NCI-H2171 treated with DMSO at 0.1 percent for 48 hours (cell line): ENCODE results near the gene CLEC16A.

ENCODE experiments used
- DNase-seq: peaks from one replicate; lab custom pipeline; 2025; lab: John Stamatoyannopoulos, UW

The CLEC16A gene, protein sequence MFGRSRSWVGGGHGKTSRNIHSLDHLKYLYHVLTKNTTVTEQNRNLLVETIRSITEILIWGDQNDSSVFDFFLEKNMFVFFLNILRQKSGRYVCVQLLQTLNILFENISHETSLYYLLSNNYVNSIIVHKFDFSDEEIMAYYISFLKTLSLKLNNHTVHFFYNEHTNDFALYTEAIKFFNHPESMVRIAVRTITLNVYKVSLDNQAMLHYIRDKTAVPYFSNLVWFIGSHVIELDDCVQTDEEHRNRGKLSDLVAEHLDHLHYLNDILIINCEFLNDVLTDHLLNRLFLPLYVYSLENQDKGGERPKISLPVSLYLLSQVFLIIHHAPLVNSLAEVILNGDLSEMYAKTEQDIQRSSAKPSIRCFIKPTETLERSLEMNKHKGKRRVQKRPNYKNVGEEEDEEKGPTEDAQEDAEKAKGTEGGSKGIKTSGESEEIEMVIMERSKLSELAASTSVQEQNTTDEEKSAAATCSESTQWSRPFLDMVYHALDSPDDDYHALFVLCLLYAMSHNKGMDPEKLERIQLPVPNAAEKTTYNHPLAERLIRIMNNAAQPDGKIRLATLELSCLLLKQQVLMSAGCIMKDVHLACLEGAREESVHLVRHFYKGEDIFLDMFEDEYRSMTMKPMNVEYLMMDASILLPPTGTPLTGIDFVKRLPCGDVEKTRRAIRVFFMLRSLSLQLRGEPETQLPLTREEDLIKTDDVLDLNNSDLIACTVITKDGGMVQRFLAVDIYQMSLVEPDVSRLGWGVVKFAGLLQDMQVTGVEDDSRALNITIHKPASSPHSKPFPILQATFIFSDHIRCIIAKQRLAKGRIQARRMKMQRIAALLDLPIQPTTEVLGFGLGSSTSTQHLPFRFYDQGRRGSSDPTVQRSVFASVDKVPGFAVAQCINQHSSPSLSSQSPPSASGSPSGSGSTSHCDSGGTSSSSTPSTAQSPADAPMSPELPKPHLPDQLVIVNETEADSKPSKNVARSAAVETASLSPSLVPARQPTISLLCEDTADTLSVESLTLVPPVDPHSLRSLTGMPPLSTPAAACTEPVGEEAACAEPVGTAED

DNA sequence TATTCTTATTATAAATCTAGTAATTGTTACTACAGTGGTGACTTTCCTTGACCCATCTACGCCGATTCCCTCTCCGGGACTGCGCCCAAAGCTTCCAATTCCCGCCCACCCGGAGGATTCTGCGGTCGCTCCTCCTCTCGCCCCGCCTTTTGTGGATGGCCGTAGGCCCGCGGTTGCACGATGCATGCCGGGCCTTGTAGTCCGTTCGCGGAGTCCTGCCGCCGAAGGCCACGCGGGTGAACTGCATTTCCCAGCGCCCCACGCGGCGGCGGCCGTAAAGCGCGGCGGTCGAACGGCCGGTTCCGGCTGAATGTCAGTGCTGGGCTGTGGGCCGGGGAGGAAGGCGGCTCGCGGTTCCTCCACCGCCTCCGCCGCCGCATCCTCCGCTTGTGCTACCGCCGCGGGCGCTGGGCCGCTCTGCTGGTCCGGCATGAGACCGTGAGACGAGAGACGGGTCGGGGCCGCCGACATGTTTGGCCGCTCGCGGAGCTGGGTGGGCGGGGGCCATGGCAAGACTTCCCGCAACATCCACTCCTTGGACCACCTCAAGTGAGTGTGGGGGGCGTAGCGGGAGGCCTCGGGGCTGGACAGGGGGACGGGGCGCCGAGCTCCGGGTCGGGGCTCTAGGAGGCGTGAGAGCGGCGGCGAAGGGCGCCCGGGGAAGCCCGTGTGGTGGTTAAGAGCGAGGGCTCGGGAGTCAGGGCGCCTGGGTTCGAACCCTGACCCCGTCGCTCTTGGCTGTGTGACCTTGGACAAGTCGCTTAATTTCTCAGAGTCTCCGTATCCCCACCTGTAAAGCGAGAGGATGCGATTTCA lies at the start of gene CLEC16A:
Gene CLEC16A, plus strand, starts transcription at position 316 of the 816 bp plus-strand sequence. Its CDS starts 154 bp downstream, at position 470.
- peak; percentile 91 for DNase-seq

DNA sequence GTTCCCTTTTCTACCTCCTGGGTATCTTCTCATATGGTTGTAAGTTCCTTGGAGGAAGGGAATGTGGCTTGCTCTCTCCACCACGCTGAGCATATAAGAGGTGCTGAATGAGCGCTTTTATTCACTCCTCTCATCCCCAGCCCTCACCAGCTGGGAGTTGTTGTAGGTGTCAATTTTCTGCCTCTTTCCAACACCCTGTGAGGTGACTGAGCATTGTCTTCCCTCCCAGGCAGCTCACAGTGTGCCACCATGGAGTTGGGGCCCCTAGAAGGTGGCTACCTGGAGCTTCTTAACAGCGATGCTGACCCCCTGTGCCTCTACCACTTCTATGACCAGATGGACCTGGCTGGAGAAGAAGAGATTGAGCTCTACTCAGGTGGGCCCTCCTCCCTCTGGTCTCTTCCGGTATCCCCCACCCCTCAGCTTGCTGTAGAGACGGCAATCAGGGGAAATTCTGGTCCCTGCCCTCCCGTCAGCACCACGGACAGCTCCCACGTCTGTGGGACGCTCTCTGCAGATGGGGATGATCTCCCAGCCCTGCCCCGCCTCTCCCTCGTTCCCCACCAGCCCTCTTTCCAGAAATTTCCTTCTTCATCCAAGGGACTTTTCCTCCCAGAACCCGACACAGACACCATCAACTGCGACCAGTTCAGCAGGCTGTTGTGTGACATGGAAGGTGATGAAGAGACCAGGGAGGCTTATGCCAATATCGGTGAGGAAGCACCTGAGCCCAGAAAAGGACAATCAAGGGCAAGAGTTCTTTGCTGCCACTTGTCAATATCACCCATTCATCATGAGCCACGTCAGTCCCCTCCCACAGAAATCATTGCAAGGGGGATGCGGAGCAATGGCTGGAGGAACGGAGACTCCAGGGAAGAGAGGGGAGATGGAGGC lies 49.1 kb upstream of the CLEC16A start:
- DNase-seq = no peak

DNA sequence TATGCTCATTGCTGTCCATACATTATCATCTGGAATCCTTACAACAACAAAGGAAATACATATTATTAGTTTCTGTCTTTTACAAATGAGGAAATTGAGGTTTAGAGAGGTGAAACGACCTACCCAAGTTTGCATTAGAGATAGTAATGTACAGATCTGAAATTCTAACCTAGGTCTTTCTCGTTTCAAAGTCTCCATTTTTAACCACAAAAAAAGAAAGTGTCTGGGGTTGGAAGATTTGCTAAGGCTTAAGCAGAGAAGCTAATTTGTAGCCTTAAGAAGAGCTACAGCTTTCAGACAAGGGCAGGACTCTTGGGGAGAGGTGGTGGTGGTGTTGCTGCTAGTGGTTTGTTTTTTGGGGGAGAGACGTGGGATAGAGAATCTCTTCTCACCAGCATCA lies 48.2 kb upstream of the CLEC16A start:
- no peak for DNase-seq

DNA sequence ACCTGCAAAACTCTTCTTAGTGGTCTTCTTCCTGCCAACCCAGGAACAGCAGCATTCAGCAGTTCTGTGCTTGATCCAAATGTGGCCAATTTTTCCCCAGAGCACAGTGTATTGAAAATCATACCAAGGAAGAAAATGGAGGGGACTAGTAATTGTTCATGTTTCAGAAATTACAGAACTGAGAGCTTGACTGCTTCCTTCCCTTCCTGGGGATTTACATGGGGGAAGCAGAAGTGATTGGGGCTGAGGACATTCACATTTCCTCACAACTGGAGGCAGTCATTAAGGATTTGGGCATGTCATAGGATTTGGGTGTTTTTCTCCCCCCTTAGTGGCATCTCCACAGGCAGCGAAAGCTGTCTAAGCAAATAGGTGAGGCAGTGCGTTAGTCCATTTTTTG lies 47.6 kb upstream of the CLEC16A start:
- no peak for DNase-seq

DNA sequence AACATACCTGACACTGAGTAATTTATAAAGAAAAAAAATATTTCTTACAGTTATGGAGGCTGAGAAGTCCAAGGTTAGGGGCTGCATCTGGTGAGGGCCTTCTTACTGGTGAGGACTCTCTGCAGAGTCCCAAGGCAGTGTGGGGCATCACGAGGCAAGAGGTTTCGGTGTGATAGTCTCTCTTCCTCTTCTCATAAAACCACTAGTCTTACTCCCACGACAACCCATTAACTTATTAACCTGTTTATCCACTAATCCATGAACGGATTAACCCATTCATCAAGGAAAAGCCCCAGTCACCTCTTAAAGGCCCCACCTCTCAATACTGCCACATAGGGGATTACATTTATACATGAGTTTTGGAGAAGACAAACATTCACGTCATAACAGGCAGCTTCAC lies 47.2 kb upstream of the CLEC16A start:
- no peak for DNase-seq

DNA sequence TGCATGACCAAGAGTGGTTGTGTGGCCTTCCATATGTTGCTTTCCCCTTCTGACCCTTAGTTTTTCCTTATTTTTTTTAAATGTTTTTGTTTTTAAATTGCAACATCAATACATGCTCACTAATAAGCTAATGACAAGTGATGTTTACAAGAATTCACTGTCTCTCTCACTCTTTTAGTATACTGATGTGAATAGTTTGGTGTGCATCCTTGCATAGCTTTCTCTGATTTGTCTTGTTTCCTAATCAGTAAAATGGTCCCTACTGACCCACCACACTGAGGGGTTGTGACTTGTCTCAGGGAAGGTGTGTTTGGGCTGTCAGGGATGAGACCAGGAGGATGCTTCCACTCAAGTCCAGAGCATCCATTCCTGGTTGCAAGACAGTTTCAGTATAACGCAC lies 41.4 kb upstream of the CLEC16A start:
- DNase-seq = no peak

DNA sequence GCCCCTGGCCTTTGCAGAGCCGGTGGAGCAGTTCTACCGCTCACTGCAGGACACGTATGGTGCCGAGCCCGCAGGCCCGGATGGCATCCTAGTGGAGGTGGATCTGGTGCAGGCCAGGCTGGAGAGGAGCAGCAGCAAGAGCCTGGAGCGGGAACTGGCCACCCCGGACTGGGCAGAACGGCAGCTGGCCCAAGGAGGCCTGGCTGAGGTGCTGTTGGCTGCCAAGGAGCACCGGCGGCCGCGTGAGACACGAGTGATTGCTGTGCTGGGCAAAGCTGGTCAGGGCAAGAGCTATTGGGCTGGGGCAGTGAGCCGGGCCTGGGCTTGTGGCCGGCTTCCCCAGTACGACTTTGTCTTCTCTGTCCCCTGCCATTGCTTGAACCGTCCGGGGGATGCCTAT lies 37.9 kb upstream of the CLEC16A start:
- DNase-seq = no peak

DNA sequence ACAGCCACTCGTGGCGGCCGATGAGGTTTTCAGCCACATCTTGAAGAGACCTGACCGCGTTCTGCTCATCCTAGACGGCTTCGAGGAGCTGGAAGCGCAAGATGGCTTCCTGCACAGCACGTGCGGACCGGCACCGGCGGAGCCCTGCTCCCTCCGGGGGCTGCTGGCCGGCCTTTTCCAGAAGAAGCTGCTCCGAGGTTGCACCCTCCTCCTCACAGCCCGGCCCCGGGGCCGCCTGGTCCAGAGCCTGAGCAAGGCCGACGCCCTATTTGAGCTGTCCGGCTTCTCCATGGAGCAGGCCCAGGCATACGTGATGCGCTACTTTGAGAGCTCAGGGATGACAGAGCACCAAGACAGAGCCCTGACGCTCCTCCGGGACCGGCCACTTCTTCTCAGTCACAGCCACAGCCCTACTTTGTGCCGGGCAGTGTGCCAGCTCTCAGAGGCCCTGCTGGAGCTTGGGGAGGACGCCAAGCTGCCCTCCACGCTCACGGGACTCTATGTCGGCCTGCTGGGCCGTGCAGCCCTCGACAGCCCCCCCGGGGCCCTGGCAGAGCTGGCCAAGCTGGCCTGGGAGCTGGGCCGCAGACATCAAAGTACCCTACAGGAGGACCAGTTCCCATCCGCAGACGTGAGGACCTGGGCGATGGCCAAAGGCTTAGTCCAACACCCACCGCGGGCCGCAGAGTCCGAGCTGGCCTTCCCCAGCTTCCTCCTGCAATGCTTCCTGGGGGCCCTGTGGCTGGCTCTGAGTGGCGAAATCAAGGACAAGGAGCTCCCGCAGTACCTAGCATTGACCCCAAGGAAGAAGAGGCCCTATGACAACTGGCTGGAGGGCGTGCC lies 37.2 kb upstream of the CLEC16A start:
- DNase-seq = no peak

DNA sequence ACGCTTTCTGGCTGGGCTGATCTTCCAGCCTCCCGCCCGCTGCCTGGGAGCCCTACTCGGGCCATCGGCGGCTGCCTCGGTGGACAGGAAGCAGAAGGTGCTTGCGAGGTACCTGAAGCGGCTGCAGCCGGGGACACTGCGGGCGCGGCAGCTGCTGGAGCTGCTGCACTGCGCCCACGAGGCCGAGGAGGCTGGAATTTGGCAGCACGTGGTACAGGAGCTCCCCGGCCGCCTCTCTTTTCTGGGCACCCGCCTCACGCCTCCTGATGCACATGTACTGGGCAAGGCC lies 36.7 kb upstream of the CLEC16A start:
- DNase-seq = no peak

DNA sequence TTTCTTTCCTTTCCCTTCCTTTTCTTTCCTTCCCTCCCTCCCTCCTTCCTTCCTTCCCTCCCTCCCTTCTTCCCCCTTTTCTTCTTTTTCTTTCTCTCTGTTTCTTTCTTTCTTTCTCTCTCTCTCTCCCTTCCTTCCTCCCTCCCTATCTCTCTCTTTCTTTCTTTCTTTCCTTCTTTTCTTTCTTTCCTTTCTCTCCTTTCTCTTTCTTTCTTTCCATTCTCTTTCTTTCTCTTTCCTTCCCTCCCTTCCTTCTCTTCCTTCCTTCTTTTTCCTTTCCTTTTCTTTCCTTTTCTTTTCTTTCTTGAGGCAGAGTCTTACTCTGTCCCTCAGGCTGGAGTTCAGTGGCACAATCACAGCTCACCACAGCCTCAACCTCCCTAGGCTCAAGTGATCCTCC lies 33.1 kb upstream of the CLEC16A start:
- no peak for DNase-seq

DNA sequence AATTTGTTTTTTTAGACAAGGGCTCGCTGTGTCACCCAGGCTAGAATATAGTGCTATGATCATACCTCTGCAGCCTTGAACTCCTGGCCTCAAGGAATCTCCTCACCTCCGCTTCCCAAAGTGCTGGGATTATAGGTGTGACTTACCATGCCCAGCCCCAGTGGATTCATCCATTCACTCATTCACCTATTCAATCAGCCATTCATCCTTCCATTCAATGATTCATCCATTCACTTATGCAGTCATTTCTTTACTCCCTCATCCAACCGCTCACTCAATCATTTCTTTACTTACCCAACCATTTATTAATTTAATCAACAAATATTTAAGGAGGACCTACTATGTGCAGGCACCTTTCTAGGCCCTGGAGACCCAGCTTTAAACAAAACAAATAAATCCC lies 27.8 kb upstream of the CLEC16A start:
- no peak for DNase-seq

DNA sequence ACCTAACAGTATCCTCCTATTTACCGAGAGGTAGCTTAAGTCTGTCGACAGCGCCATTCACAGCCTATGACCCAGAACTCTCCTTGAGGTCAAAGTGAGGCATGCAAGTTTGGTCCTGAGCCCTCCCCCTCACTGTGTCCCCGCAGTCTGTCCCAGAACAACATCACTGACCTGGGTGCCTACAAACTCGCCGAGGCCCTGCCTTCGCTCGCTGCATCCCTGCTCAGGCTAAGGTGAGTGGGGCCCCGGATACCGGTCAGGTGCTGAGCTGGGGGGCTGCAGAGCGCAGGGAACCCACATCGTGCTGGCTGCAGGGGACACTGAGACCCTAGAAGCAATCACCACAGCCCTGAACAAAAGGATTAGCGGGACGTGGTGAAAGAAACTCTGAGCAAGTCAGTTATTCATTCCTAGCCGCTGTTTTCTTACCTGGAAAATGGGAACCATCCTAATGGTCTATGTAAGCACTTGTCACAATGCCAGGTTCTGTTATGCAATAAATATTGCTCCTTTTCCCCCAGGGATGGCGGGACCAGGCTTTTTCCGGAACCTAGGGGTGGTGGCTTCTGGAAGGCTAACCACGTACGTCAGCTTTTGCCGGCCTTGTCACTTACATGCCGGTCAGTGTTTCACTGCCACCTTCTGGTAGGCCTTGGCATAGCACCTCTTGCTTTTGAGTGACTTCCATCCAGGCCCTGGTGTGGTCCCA lies 25.9 kb upstream of the CLEC16A start:
- DNase-seq = peak; percentile 74

DNA sequence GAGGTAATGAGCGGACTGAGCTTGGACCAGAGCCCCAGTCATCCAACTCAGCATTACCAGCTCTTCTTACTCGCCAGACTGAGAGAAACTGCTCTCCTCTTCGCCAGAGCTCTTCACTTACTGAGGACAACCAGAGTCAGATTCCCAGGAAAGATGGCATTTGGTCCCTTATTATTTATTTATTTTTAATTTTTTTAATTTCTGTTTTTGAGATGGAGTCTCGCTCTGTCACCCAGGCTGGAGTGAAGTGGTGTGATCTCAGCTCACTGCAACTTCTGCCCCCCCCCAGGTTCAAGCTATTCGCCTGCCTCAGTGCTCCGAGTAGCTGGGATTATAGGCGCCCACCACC lies 25.4 kb upstream of the CLEC16A start:
- DNase-seq = no peak

DNA sequence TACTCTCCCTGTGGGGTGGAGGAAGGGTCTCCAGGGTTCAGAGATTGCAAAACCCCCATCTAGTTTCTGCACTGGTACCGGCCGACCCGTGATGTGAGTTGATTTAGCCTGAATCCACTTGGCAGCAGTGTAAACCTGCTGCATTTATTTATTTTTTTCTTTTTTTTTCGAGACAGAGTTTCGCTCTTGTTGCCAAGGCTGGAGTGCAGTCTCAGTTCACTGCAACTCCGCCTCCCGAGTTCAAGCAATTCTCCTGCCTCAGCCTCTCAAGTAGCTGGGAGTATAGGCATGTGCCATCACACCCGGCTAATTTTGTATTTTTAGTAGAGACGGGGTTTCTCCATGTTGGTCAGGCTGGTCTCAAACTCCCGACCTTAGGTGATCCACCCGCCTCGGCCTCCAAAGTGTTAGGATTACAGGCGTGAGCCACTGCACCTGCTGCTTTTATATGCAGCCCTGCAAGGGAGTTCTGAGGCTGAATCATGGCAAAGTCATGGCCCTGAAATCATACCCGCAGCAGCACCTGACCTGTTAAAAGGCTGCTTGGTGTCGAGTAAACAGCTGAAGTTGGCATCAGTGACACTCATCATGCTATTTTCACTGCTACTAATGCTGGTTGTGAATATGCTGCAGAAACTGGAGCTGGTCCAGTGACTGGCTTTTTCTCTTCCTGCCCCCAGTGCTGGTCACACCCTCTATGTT lies 23.5 kb upstream of the CLEC16A start:
- DNase-seq = no peak

DNA sequence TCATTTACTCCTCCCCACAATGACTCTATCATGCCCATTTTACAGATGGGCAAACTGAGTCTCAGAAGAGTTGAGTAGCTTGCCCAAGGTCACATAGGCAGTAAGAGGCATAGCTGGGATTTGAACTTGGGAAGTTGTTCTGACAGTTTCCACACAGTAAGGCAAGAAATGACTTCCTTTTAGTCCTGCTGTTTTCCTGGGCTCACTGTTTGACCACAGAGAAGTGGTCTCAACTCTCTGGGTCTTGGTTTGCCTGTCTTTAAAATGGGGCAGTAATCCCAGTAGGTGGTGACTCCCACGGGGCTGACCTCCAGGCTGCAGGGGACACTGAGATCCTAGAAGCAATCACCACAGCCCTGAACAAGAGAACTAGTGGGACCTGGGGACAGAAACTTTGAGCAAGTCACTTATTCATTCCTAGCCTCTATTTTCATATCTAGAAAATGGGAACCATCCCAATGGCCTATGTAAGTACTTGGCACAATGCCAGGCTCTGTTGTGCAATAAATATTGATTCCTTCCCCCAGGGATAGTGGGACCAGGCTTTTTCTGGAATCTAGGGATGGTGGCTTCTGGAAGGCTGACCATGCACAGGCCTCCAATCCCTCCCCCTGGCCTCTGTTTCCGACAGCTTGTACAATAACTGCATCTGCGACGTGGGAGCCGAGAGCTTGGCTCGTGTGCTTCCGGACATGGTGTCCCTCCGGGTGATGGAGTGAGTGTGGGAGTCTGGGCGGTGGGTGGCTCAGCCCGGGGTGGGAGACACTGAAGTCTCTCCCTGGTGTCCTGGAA lies 22.6 kb upstream of the CLEC16A start:
- no peak for DNase-seq

DNA sequence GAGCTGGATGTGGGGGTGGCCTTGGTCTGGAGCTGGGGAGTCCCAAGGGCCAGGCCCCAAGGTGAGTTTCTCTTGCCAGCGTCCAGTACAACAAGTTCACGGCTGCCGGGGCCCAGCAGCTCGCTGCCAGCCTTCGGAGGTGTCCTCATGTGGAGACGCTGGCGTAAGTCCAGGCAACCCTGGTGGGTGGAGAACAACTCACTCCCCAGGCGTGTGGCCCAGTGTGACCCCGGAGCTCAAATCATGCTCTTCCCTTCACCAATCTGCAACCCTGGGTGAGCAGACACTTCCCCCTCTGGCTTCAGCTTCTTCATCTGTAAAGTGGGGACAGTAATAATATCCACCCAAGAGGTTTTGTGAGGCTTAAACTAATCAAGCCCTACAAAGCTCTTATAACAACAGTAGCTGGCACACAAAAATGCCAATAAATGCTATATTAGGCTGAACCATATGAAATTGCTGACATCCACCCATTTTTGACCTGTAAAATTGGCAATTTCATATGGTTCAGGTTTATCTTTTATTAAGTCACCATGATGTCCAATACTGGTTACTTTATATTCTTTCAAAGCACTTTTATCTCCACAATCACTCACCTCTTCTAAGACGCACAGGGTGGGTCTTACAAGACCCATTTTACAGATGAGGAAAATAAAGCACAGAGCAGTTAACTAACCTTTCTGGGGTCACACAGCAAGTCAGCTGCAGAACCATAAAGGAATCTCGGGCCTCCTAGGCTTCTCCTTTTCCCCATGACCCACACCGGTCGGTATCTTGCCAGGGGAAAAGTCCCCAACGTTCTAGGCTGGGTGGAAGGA lies 21.8 kb upstream of the CLEC16A start:
- DNase-seq = no peak

DNA sequence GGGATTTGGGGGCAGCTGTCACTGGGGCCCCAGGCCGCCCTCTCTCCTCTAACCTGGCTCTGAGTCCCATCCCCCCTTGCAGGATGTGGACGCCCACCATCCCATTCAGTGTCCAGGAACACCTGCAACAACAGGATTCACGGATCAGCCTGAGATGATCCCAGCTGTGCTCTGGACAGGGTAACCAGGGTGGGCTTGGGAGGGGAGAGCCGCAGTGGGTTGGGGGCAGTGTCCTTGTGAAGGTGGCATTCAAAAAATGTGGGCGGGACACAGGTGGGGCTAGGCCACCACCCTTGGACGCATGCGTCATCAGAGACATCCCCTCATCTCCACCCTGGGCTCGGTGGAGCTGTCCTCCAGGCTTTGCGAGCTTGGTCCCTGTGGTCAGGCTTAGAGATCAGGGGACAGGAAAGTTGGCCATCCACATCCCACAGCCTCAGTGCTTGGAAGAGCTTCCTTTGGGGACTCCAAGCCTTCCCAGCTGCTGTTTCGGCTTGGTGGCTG lies 21.2 kb upstream of the CLEC16A start:
- DNase-seq = no peak
